ENCODE results near the gene KCNK3.

Gene KCNK3

DNA sequence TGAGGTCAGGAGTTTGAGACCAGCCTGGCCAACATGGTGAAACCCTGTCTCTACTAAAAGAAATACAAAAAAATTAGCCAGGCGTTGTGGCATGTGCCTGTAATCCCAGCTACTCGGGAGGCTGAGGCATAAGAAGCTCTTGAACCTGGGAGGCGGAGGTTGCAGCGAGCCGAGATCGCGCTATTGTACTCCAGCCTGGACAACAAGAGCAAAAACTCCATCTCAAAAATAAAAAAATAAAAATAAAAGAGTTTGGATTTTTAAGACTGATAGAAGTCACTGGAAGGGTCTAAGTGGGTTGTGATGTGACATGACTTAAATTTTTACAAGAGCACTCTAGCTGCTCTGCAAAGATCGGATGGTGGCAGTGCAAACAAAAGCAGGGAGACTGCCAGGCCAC lies 15.9 kb downstream of the KCNK3 start:
- H3K27ac Mint-ChIP-seq = no peak overlapping the region
- peaks cover 3% of the 10 kb centered on the region for H3K27me3 Mint-ChIP-seq
- DNase-seq = no peak
- no peaks in the 10 kb centered on the region for H3K36me3 Mint-ChIP-seq (ENCODE audit: low read depth)
- H3K9me3 Mint-ChIP-seq = no peaks in the 10 kb centered on the region
- H3K4me3 Mint-ChIP-seq = no peak overlapping the region
- H3K4me1 Mint-ChIP-seq (ENCODE audit: low read depth) = no peaks in the 10 kb centered on the region

DNA sequence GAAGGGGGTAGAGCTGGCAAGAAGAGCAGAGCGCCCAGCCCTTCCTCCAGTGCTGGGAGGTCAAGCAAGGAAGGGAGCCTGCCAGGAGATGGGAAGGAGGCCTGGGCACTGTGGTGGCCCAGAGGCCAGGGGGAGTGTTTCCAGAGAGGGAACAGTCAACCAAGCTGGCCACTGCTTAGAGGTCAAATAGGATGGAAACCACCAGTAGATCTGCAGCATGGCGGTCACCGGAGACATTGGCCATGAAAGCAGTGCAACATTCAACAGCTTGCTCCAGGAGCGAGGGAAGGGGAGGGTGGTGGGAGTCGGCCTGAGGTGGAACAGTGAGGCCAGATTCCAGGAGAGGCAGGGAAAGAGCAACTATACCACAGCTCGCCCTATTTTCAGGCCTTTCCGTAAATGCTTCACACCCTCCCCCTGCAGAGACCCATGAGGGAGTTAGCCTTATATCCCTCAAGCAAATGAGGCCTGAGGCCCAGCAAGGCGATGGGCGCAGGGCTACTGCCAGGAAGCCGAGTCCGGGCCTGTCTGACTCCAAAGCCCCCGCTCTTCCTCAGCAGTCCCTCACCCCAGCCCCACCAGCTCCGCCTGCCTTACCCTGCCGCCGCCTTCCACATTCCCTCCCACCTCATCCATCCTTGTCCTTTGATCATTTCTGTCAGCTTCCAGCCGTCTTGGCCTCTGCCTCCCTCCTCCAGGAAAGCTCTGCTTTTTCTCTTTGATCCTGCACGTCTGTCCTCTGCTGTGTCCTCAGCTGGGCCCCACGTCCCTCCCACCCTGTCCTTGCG lies 17.0 kb downstream of the KCNK3 start:
- H3K27ac Mint-ChIP-seq = no peak overlapping the region
- no peaks in the 10 kb centered on the region for H3K9me3 Mint-ChIP-seq

GRCh38 chr2:26710145-26710544 lies 17.6 kb downstream of the KCNK3 start:
- no peak overlapping the region for H3K27ac Mint-ChIP-seq
- H3K9me3 Mint-ChIP-seq = no peaks in the 10 kb centered on the region
- no peak overlapping the region for H3K4me3 Mint-ChIP-seq
- no peak for DNase-seq
- no peaks in the 10 kb centered on the region for H3K4me1 Mint-ChIP-seq (ENCODE audit: low read depth)
- no peaks in the 10 kb centered on the region for H3K27me3 Mint-ChIP-seq
- H3K36me3 Mint-ChIP-seq (ENCODE audit: low read depth) = no peaks in the 10 kb centered on the region

More for the DNA sequence above, 17.0 kb downstream of the KCNK3 start:
- Mint-ChIP-seq H3K4me1 (ENCODE audit: low read depth) (no peaks in the 10 kb centered on the region), H3K27me3 (no peaks in the 10 kb centered on the region), H3K36me3 (ENCODE audit: low read depth) (no peaks in the 10 kb centered on the region), H3K4me3 (no peak overlapping the region)
- no peak for DNase-seq

GRCh38 chr2:26710743-26711456 lies 18.4 kb downstream of the KCNK3 start:
- Mint-ChIP-seq H3K4me1 (ENCODE audit: low read depth) (no peaks in the 10 kb centered on the region), H3K9me3 (no peaks in the 10 kb centered on the region), H3K36me3 (ENCODE audit: low read depth) (no peaks in the 10 kb centered on the region), H3K27me3 (no peaks in the 10 kb centered on the region), H3K27ac (no peak overlapping the region), H3K4me3 (no peak overlapping the region)
- DNase-seq = no peak

DNA sequence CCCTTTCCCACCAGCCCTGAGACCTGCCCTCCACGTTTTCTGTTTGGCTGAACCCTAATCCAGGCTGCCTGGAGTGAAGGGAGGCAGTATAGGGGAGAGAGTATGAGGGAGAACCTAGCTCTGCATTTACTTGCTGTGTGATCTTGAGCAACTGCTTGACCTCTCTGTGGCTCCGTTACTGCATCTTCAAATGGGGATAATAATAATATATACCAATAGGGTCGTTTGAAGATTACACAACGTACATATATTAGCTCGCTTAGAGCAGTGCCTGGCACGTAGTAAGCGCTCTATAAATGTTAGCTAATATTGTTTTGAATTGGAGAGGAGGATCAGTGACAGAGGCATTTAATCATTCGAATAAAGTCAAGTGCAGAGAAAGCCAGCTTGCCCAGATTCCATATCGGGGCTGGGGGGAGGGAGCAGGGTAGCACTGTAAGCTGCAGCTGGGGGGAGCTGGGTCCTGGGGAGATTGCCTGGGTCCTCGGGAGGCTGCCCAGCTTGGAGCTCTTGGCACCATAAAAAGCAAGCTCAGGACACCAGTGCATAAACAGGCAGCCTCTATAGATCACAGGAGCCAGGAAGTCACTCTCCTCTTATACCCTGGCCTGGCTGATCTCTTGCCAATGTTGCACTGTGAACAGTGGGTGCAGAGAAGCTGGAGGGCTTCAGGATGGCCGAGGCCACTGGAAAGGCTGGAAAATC lies 19.1 kb downstream of the KCNK3 start:
- no peak overlapping the region for H3K27ac Mint-ChIP-seq
- no peaks in the 10 kb centered on the region for H3K36me3 Mint-ChIP-seq (ENCODE audit: low read depth)
- H3K4me1 Mint-ChIP-seq (ENCODE audit: low read depth) = no peaks in the 10 kb centered on the region
- no peak for DNase-seq
- H3K27me3 Mint-ChIP-seq = no peaks in the 10 kb centered on the region
- H3K9me3 Mint-ChIP-seq = no peaks in the 10 kb centered on the region
- H3K4me3 Mint-ChIP-seq = no peak overlapping the region

DNA sequence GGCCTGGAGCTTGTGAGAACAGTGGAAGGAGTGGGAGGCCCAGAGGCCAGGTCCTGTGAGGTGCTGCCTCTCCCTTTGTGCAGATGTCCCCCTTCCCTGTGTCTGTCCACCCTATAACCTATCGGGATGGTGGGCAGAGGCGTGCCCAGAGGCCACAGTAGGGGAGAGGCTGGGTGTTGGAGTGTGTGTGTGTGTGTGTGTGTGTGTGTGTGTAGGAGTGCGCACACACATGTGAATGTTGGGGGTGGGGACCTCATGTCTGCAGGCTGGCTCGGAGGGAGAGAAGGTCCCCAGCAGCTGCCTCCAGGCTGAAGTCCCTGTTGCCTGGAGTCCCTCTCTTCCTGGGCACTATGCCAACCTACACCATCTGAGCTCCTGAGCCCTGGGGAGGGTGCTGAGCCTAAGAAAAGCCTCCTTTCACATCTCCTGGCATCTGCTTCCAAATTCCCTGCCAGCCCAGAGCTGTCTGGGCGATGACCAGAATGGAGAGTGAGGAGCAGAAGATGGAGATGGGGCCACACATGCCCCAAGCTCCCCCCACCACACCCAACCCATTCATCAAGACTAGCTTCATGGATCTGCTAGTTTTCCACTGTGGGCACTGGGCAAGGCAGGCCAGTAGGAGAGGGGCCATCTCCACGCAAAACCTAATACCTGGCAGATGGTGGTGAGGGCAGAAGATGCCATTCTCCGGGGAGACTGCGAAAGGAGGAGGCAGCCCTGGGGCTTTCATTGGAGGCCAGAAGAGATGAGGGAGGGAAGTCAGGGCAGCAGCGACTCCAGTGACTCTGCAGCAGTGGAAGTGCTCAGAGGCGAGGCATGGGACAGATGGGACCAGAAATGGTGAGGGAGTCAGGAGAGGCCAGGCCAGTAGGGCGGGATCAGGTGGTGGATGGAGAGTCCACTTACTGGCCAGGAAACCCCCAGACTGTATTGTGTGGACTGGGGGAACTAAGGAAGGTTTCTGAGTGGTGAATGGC lies 20.3 kb downstream of the KCNK3 start:
- H3K4me1 Mint-ChIP-seq (ENCODE audit: low read depth) = no peaks in the 10 kb centered on the region
- H3K36me3 Mint-ChIP-seq (ENCODE audit: low read depth) = no peaks in the 10 kb centered on the region

DNA sequence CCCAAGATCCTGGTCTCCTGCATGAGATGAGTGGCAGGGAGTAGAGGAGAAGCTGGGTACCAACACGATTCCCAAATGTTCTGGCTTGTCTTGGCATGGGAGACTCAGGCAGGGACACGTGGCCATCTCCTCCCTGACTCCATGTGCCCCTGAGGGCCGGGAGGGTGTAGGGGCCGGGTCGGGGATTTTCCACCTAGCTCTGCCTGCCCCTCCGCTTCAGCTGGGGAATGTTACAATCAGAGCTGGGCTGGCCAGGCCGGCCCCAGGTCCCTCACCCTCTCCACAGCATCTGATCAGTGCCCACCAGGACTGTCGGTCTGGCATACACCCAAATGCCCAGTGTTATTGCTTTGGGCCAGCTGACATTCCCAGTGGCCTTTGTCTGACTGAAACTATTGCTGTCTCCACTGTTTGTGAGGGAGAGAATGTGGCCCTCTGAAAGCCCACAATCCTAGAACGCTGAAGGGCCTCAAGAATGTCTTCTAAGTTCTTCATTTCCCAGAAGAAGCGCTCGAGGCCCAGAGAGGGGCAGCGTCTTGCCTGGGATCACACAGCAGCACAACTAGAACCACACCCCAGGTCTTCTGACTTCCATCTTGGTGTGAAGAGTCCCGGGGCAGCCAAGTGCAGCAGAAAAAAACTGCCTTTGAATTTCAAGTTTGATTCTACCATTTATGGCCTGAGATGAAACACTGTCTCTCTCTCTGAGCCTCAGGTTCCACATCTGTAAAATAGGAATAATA lies 23.2 kb downstream of the KCNK3 start:
- H3K4me1 Mint-ChIP-seq (ENCODE audit: low read depth) = no peaks in the 10 kb centered on the region
- H3K36me3 Mint-ChIP-seq (ENCODE audit: low read depth) = no peaks in the 10 kb centered on the region
- H3K27me3 Mint-ChIP-seq = no peaks in the 10 kb centered on the region
- DNase-seq = no peak
- H3K9me3 Mint-ChIP-seq = no peaks in the 10 kb centered on the region
- H3K27ac Mint-ChIP-seq = no peak overlapping the region
- no peak overlapping the region for H3K4me3 Mint-ChIP-seq

More for the DNA sequence above, 20.3 kb downstream of the KCNK3 start:
- no peak overlapping the region for H3K27ac Mint-ChIP-seq
- H3K9me3 Mint-ChIP-seq = no peaks in the 10 kb centered on the region
- no peak for DNase-seq
- no peaks in the 10 kb centered on the region for H3K27me3 Mint-ChIP-seq
- H3K4me3 Mint-ChIP-seq = no peak overlapping the region

DNA sequence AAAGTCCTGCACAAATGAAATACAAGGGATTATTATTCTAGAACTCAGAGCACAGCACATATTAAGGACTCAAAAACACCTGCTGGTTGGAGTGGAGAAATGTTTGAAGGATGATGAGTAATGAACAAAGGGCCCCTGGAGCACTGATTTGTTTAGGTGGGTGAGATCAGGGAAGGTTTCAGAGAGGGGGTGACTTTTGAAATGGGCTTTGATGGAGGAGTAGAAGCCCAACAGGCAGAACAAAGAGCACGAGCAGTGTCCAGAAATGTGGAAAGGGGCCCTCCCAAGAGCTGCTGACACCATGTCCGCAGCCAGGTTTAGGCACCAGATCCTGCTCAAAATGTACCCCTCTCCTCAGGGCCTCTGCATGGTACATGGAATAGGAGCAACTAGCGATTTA lies 23.8 kb downstream of the KCNK3 start:
- H3K9me3 Mint-ChIP-seq = no peaks in the 10 kb centered on the region
- no peak for DNase-seq

DNA sequence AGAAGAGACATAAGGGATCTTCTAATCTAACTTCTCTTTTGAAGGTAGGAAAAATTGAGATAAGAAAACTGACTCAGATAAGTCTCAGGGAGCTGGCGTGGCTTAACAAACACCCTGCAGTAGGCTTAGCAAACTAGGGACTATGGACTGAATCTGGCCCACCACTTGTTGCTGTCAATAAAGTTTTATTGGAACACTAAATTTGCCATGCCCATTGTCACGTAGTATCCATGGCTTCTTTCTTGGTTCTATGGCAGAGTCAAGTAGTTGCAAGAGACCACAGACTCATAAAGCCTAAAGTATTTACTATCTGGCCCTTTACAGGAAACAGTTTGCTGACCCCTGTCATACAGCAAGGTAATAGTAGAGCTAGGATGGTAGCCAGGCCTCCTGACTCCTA lies 24.2 kb downstream of the KCNK3 start:
- no peak for DNase-seq
- Mint-ChIP-seq H3K27me3 (no peaks in the 10 kb centered on the region), H3K36me3 (ENCODE audit: low read depth) (no peaks in the 10 kb centered on the region), H3K4me1 (ENCODE audit: low read depth) (no peaks in the 10 kb centered on the region), H3K27ac (no peak overlapping the region), H3K4me3 (no peak overlapping the region), H3K9me3 (no peaks in the 10 kb centered on the region)

More for the DNA sequence above, 23.8 kb downstream of the KCNK3 start:
- H3K4me3 Mint-ChIP-seq = no peak overlapping the region
- no peaks in the 10 kb centered on the region for H3K36me3 Mint-ChIP-seq (ENCODE audit: low read depth)
- H3K27ac Mint-ChIP-seq = no peak overlapping the region
- no peaks in the 10 kb centered on the region for H3K4me1 Mint-ChIP-seq (ENCODE audit: low read depth)
- no peaks in the 10 kb centered on the region for H3K27me3 Mint-ChIP-seq

- Mint-ChIP-seq H3K27me3 (no peaks in the 10 kb centered on the region), H3K36me3 (ENCODE audit: low read depth) (no peaks in the 10 kb centered on the region), H3K4me3 (no peak overlapping the region), H3K9me3 (no peaks in the 10 kb centered on the region), H3K4me1 (ENCODE audit: low read depth) (no peaks in the 10 kb centered on the region), H3K27ac (no peak overlapping the region)
- DNase-seq = no peak
These were observed 24.8 kb downstream of the KCNK3 start for GRCh38 chr2:26717362-26717761.

DNA sequence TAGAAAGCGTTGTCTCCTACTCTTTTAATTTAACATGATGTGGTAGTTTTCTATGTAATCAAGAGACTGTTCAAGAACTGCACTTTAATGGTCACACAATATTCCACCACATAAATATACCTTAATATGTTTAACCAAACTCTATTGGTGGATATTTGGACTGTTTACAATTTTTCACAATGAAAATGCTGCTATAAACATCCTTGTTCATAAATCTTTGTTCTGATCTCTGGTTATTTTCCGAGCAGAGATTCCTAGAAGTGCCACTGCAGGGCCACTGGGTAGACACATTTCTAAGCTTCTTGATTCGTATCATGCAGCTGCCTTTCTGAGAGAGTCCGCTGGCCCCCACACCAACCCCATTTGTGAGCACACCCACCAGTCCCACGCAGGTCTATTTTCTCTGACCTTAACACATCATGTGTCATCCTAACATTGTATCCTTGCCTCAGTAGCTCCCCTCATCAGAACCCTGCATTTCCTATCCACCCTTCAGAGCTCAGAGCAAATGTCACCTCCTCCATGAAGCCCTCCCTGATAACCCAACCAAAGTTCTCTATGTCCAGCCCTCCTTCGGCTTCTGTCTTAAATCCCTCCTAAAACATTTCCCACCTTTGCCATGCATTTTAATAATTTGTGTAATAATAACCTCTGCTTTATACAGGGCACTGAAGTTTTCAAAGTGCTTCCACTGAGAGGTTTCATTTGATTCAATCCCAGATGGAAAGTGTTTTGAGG lies 26.6 kb downstream of the KCNK3 start:
- no peaks in the 10 kb centered on the region for H3K27me3 Mint-ChIP-seq
- no peak for DNase-seq
- H3K27ac Mint-ChIP-seq = no peak overlapping the region
- H3K4me3 Mint-ChIP-seq = no peak overlapping the region
- no peaks in the 10 kb centered on the region for H3K4me1 Mint-ChIP-seq (ENCODE audit: low read depth)
- H3K36me3 Mint-ChIP-seq (ENCODE audit: low read depth) = no peaks in the 10 kb centered on the region
- H3K9me3 Mint-ChIP-seq = no peaks in the 10 kb centered on the region

- Mint-ChIP-seq H3K4me3 (no peak overlapping the region), H3K36me3 (ENCODE audit: low read depth) (no peaks in the 10 kb centered on the region), H3K9me3 (no peaks in the 10 kb centered on the region), H3K27me3 (no peaks in the 10 kb centered on the region), H3K27ac (no peak overlapping the region), H3K4me1 (ENCODE audit: low read depth) (no peaks in the 10 kb centered on the region)
- DNase-seq = no peak
These were observed 28.0 kb downstream of the KCNK3 start for GRCh38 chr2:26720322-26721114.
